Endothelial cell of umbilical vein (primary cell): ENCODE results near the gene THOP1. TPM values are rescaled to one million over a fixed set of nuclear protein-coding genes. Genes with fewer than 3 reads are reported as not detected.

Source experiments
- BruUV-seq: library from RNA; stranded (reverse); fragments of 400-500 nt; replicated peaks from 2 replicates; lab custom pipeline; 2021; lab: Mats Ljungman, UMichigan
- CTCF ChIA-PET: fragments of 300-600, 350-600 bp; sonication (Branson Sonifier 250); formaldehyde crosslinking; loops from one replicate; lab custom pipeline; 2021; ENCODE audit warnings: antibody characterized with exemption, inconsistent platforms; lab: Charles Lee
- POLR2A ChIA-PET: fragments of 300-600, 350-600 bp; sonication (Branson Sonifier 250); formaldehyde crosslinking; loops from one replicate; lab custom pipeline; 2021; ENCODE audit warnings: antibody characterized with exemption, inconsistent platforms; lab: Charles Lee
- DNase-seq: peaks from one replicate; pipeline ENCODE4 v3.0.0-alpha.2; 2011; ENCODE audit warnings: low read depth, low spot score
- FAIRE-seq: peaks from 2 replicates; lab custom pipeline; 2011; peaks lifted over from hg19 to GRCh38; lab: Jason Lieb, UNC
- H2AFZ ChIP-seq: 2 replicates; pipeline ENCODE4 v1.6.0; 2012; ENCODE audit warnings: low read depth, low read length, control low read depth, inconsistent platforms
- H3K27ac ChIP-seq: 2 replicates; pipeline ENCODE4 v1.5.1; 2011; ENCODE audit warnings: low read depth, mild to moderate bottlenecking, control low read depth, low read length, moderate library complexity; ENCODE audit not compliant: insufficient read depth
- H3K27me3 ChIP-seq, 2 experiments: 2 replicates each; pipeline versions ENCODE4 v1.6.0 to v1.6.1; 2011; ENCODE audit warnings: low read length in 2 of 2, mixed read lengths in 1 of 2; ENCODE audit not compliant: control insufficient read depth in 2 of 2, insufficient read depth in 2 of 2
- H3K36me3 ChIP-seq, 2 experiments: 2 replicates in 1 of 2; 3 replicates in 1 of 2; pipeline ENCODE4 v1.5.1; 2011; ENCODE audit warnings: low read length in 2 of 2, mild to moderate bottlenecking in 1 of 2, moderate library complexity in 1 of 2; ENCODE audit not compliant: control insufficient read depth in 2 of 2, insufficient read depth in 2 of 2; ENCODE audit errors: extremely low read depth in 1 of 2
- H3K4me1 ChIP-seq: 3 replicates; pipeline ENCODE4 v1.5.1; 2011; ENCODE audit warnings: mild to moderate bottlenecking, low read length; ENCODE audit not compliant: control insufficient read depth, insufficient read depth; ENCODE audit errors: extremely low read depth
- H3K4me2 ChIP-seq: 2 replicates; pipeline ENCODE4 v1.6.1; 2011; ENCODE audit warnings: low read length, control low read depth, mixed read lengths; ENCODE audit not compliant: insufficient read depth
- H3K4me3 ChIP-seq, 3 experiments: fragments of 200-600 bp in 1 of 3; sonication (generic), shearing (Covaris generic) in 1 of 3; replicated peaks in 1 of 3; 2 replicates each; pipeline ENCODE4 v1.5.1; 2011 to 2016; ENCODE audit warnings: control low read depth in 3 of 3, low read length in 3 of 3, mild to moderate bottlenecking in 2 of 3, inconsistent platforms in 1 of 3, low read depth in 1 of 3, moderate library complexity in 1 of 3; ENCODE audit not compliant: insufficient read depth in 1 of 3
- H3K79me2 ChIP-seq: 2 replicates; pipeline ENCODE4 v1.6.0; 2012; ENCODE audit warnings: low read length, inconsistent platforms; ENCODE audit not compliant: control insufficient read depth, insufficient read depth
- H3K9ac ChIP-seq: replicated peaks from 2 replicates; pipeline ENCODE3; 2011; ENCODE audit warnings: low read length, control low read depth; ENCODE audit not compliant: insufficient read depth; ENCODE audit errors: extremely low read depth
- H3K9me1 ChIP-seq: replicated peaks from 3 replicates; pipeline ENCODE4 v1.6.0; 2011; ENCODE audit warnings: mild to moderate bottlenecking, low read length; ENCODE audit not compliant: control insufficient read depth, insufficient read depth; ENCODE audit errors: extremely low read depth
- H3K9me3 ChIP-seq: replicated peaks from 2 replicates; pipeline ENCODE4 v1.5.1; 2012; ENCODE audit warnings: low read length, inconsistent platforms; ENCODE audit not compliant: control insufficient read depth, insufficient read depth
- H4K20me1 ChIP-seq: replicated peaks from 2 replicates; pipeline ENCODE3; 2011; ENCODE audit warnings: mild to moderate bottlenecking, low read length; ENCODE audit not compliant: control insufficient read depth, insufficient read depth; ENCODE audit errors: extremely low read depth
- EZH2 ChIP-seq: IDR thresholded peaks from 2 replicates; pipeline ENCODE4 v1.6.1; 2012; ENCODE audit warnings: borderline replicate concordance, low read depth, mild to moderate bottlenecking, moderate library complexity, low read length, inconsistent platforms; ENCODE audit not compliant: severe bottlenecking
- FOS ChIP-seq: IDR thresholded peaks from 2 replicates; pipeline ENCODE4 v1.6.1; 2011; ENCODE audit warnings: mild to moderate bottlenecking, low read length, moderate library complexity, borderline replicate concordance; ENCODE audit not compliant: insufficient read depth
- GATA2 ChIP-seq: IDR thresholded peaks from 2 replicates; pipeline ENCODE4 v1.7.0; 2011; ENCODE audit warnings: low read depth, mild to moderate bottlenecking, moderate library complexity, mixed read lengths, low read length; ENCODE audit not compliant: insufficient read length, insufficient read depth
- JUN ChIP-seq: IDR thresholded peaks from 2 replicates; pipeline ENCODE4 v1.6.1; 2011; ENCODE audit warnings: borderline replicate concordance, low read depth; ENCODE audit not compliant: insufficient read length, insufficient read depth
- MAX ChIP-seq: IDR thresholded peaks from 2 replicates; pipeline ENCODE4 v1.6.1; 2011; ENCODE audit not compliant: insufficient read depth, insufficient read length
- MYC ChIP-seq: IDR thresholded peaks from one replicate; pipeline ENCODE4 v1.6.1; 2011; ENCODE audit warnings: mild to moderate bottlenecking, low read depth, low read length
- POLR2A ChIP-seq: IDR thresholded peaks from 2 replicates; pipeline ENCODE4 v1.6.1; 2012; ENCODE audit warnings: low read depth, mild to moderate bottlenecking, control low read depth, low read length
- POLR2AphosphoS5 ChIP-seq: IDR thresholded peaks from 2 replicates; pipeline ENCODE4 v1.6.1; 2012; ENCODE audit warnings: low read depth, mild to moderate bottlenecking, control low read depth, low read length, moderate library complexity; ENCODE audit not compliant: insufficient read depth
- dilution Hi-C: fragments of 300-500 bp; cut with MboI; formaldehyde crosslinking; loops from one replicate; pipeline ENCODE4 v1.15.0; 2019; ENCODE audit warnings: low sequenced_read_pairs; ENCODE audit not compliant: extremely low pct_ligation_motif_present
- intact Hi-C: fragments of 100-400 bp; cut with micrococcal nuclease; formaldehyde crosslinking; loops from one replicate; pipeline ENCODE4 v1.10.0; 2022
- polyA plus RNA-seq, 4 experiments: library from polyadenylated mRNA; depleted of rRNA in 3 of 4; stranded (reverse) in 3 of 4; unstranded in 1 of 4; fragments of >200 nt; gene quantifications; 2 replicates each; pipeline versions ENCODE4 v1.2.1 to v1.2.3, GENCODE V29; 2011 to 2012; ENCODE audit warnings: missing spikeins in 1 of 4
- total RNA-seq: library from RNA; stranded (reverse); gene quantifications from 2 replicates; pipeline ENCODE4 v1.2.3, GENCODE V29; 2021
- TF ChIP-seq, protein P1 (sequence below), 2 donors: IDR thresholded peaks; 1 replicate in 1 of 2; 2 replicates in 1 of 2; pipeline ENCODE4 v1.5.1; 2011; ENCODE audit warnings: low read length in 2 of 2, mild to moderate bottlenecking in 2 of 2, moderate library complexity in 2 of 2, control low read depth in 1 of 2, inconsistent platforms in 1 of 2, low read depth in 1 of 2; ENCODE audit not compliant: insufficient read depth in 1 of 2; ENCODE audit errors: extremely low read depth in 1 of 2

The THOP1 gene
- total and polyA plus RNA-seq, 2 donors (not counting 3 experiments of a cell fraction or from before 2014, with no cell fraction given), result 88.0 to 115 TPM

DNA sequence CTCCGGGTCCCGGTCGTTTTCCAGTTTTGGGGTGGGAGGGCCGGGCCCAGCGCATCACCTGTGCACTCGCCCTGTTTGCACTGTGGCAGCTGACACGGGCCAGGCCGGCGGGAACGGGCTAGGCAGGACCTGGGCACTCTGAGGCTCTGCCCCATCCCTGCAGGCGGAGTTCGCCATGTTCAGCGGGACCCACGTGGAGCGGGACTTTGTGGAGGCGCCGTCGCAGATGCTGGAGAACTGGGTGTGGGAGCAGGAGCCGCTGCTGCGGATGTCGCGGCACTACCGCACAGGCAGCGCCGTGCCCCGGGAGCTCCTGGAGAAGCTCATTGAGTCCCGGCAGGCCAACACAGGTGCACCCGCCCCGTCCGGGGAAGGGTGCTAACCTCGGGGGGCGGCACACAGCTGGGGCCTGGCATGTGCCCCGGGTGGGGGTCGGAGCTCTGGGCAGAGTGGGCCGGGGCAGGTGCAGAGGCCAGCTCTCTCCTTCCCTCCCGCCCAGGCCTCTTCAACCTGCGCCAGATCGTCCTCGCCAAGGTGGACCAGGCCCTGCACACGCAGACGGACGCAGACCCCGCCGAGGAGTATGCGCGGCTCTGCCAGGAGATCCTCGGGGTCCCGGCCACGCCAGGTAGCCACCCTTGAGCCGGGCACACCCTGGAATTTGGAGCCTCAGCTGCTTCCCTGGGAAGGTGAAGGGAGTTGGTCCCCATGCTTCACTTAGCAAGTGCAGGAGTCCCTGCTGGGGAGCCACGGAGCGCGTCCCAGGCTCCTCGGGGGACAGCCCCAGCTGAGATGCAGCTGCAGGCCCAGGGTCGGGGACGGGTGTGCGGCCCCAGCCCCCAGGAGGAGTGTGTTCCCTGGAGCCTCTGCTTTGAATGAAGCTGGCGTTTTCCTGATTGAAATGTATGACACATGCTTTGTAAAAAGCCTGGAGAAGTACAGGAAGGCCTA is 25.1 kb downstream of the THOP1 start:
- Histone ChIP-seq H3K27me3 (no peaks in the 10 kb centered on the region), H3K4me1 (no peaks in the 10 kb centered on the region), H3K9ac (no peak overlapping the region), H3K4me2 (no peak overlapping the region), H3K27ac (no peak overlapping the region), H3K4me3 (no peak overlapping the region), H3K9me1 (no peaks in the 10 kb centered on the region), H4K20me1 (no peaks in the 10 kb centered on the region), H3K79me2 (no peaks in the 10 kb centered on the region), H2AFZ (no peak overlapping the region), H3K36me3 (peaks cover 3 to 23% of the 10 kb centered on the region in 2 experiments), H3K9me3 (no peaks in the 10 kb centered on the region)
- TF ChIP-seq MAX (no peak), POLR2AphosphoS5 (no peak), POLR2A (no peak), MYC (no peak), GATA2 (no peak), JUN (no peak), FOS (no peak), EZH2 (no peak)
- TF ChIP-seq, protein P1, sequence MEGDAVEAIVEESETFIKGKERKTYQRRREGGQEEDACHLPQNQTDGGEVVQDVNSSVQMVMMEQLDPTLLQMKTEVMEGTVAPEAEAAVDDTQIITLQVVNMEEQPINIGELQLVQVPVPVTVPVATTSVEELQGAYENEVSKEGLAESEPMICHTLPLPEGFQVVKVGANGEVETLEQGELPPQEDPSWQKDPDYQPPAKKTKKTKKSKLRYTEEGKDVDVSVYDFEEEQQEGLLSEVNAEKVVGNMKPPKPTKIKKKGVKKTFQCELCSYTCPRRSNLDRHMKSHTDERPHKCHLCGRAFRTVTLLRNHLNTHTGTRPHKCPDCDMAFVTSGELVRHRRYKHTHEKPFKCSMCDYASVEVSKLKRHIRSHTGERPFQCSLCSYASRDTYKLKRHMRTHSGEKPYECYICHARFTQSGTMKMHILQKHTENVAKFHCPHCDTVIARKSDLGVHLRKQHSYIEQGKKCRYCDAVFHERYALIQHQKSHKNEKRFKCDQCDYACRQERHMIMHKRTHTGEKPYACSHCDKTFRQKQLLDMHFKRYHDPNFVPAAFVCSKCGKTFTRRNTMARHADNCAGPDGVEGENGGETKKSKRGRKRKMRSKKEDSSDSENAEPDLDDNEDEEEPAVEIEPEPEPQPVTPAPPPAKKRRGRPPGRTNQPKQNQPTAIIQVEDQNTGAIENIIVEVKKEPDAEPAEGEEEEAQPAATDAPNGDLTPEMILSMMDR (IDR thresholded peaks at IDR 0.05; ENCODE audit: extremely low read depth in 1 of 2, insufficient read depth in 1 of 2, low read depth in 1 of 2, low read length in 2 of 2), result no peak
- BruUV-seq, result no TSS peak
- FAIRE-seq, result no peak
- intact Hi-C loops, result no loop called here
- ChIA-PET POLR2A (no interaction called here), CTCF (interaction anchor here (1.1 kb wide), 2 partner anchors 25 to 162 kb away, joined by 3 read pairs; partner anchors contain the start of gene THOP1)
- no peak for DNase-seq
- dilution Hi-C loops, result no loop called here
